8988T (cell line): Measurements from ENCODE around the gene VMP1.
"Not testable (repeated sequence)": the region's sequence is repeated elsewhere in the genome, so short reads cannot be mapped to it uniquely, and the experiment has no call there.

Experiments
- DNase-seq: peaks from one replicate; pipeline ENCODE4 v3.0.0; 2011

VMP1 gene

GRCh38 chr17:59815965-59816364 lies 108.5 kb downstream of the VMP1 start:
- no peak for DNase-seq

- DNase-seq = no peak
These were observed 118.3 kb downstream of the VMP1 start for GRCh38 chr17:59825533-59826322.

GRCh38 chr17:59826706-59827453 lies 119.4 kb downstream of the VMP1 start:
- DNase-seq = no peak

- no peak for DNase-seq
These were observed 120.4 kb downstream of the VMP1 start for GRCh38 chr17:59827721-59828477.

- DNase-seq = no peak
These were observed 121.0 kb downstream of the VMP1 start for GRCh38 chr17:59828478-59828760.

- not testable (repeated sequence) for DNase-seq
These were observed 121.4 kb downstream of the VMP1 start for GRCh38 chr17:59828819-59829216.

- no peak for DNase-seq
These were observed 122.0 kb downstream of the VMP1 start for GRCh38 chr17:59829217-59830006.

- DNase-seq = no peak
These were observed 122.7 kb downstream of the VMP1 start for GRCh38 chr17:59830007-59830630.

- DNase-seq = no peak
These were observed 123.5 kb downstream of the VMP1 start for GRCh38 chr17:59830846-59831486.

- no peak for DNase-seq
These were observed 125.5 kb downstream of the VMP1 start for GRCh38 chr17:59832883-59833379.

GRCh38 chr17:59837308-59838051 lies 130.0 kb downstream of the VMP1 start:
- no peak for DNase-seq

- no peak for DNase-seq
These were observed 130.8 kb downstream of the VMP1 start for GRCh38 chr17:59838052-59838916.

GRCh38 chr17:59839651-59840328 lies 132.3 kb downstream of the VMP1 start:
- no peak for DNase-seq

- DNase-seq = no peak
These were observed 133.1 kb downstream of the VMP1 start for GRCh38 chr17:59840329-59841090.

GRCh38 chr17:59841091-59841881 lies 133.8 kb downstream of the VMP1 start:
- not testable (repeated sequence) for DNase-seq

GRCh38 chr17:59841882-59842263 lies 134.4 kb downstream of the VMP1 start:
- not testable (repeated sequence) for DNase-seq

GRCh38 chr17:59842901-59843652 lies 135.6 kb downstream of the VMP1 start:
- no peak for DNase-seq
